ENCODE data around the gene RAB6A. TPM values are rescaled to one million over a fixed set of nuclear protein-coding genes. Genes with fewer than 3 reads are reported as not detected.

RAB6A gene
- total and polyA plus RNA-seq, 2 of the 8 experiments (the other 6 are each of a cell fraction or from before 2014, with no cell fraction given), result 24.4 to 88.6 TPM

DNA sequence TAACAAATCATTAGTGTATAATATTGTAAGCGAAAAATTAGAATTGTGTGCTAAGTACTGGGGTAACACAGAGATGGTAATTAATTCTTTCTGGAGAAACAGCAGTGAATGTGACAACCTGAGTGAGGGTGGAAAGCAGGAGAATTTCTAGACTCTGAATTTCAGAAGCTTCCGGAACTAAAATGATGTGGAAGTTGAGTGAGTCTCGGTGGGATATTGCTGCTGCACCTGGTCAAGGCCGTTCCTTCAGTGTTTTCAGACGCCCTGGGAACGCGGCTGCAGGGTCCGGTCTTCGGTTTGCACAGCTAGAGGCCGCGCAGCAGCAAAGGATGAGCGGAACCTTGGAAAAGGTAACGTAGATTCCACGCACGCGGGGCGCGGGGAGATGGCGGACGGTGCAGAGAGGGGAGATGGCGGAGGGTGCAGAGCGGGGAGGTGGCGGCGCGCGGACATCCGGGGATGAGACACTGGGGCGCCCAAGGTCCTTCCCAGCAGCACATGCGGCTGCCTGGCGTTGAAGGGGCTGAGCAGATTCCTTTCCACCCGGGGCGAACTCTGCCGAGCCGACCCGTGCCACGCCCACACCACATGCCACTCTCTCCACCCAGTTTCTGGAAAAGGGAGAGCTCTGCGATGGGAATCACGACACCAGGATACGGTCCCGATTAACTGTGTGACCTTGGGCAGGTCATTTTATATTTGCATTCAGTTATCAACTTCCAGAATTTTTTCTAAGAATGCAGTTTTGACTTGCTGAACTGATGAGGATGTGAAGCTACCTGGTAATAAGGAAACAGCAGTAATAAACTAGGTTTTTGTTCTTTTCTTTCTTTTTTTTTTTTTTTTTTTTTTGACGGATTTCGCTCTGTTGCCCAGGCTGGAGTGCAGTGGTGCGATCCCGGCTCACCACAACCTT lies 27.0 kb upstream of the RAB6A start, which contains the start of gene MRPL48 (continued):
- TF ChIP-seq JUND (IDR thresholded peaks at IDR 0.05; ENCODE audit: low read length), result peak; percentile 62; the same call in 1 of the 2 replicates
- peak; percentile 36; the same call in 1 of the 2 replicates for TF ChIP-seq TCF12 (IDR thresholded peaks at IDR 0.05; ENCODE audit: low read depth, low read length)
- no peak for TF ChIP-seq MAFK (IDR thresholded peaks at IDR 0.05; ENCODE audit: low read depth, low read length)
- TF ChIP-seq SUZ12 (IDR thresholded peaks at IDR 0.05; ENCODE audit: low read length), result peak; percentile 38; the same call in 1 of the 2 replicates
- peak; percentile 90; the same call in 1 of the 2 replicates for TF ChIP-seq ATF2 (IDR thresholded peaks at IDR 0.05; ENCODE audit: low read length)
- TF ChIP-seq TAF1 (IDR thresholded peaks at IDR 0.05; ENCODE audit: low read depth, low read length), result peak; percentile 98
- TF ChIP-seq BCL11A (IDR thresholded peaks at IDR 0.05; ENCODE audit: low read depth in 2 of 2, low read length in 2 of 2), result no peak
- peak; percentile 66 for TF ChIP-seq SP1 (IDR thresholded peaks at IDR 0.05; ENCODE audit: low read depth, low read length)
- TF ChIP-seq HDAC2 (IDR thresholded peaks at IDR 0.05; ENCODE audit: borderline replicate concordance in 1 of 2, low read depth in 2 of 2, low read length in 2 of 2), result peak; percentile 98; a peak in 3 of 4 replicates

Measured in H1 (cell line).